Stimulated activated CD4-positive, alpha-beta T cell treated with anti-CD3 and anti-CD28 coated beads, Interleukin-15, amount 100 ng/mL, for 1 hour (primary cell): ENCODE data around the gene TPO.
"Not testable (repeated sequence)": the region's sequence is repeated elsewhere in the genome, so short reads cannot be mapped to it uniquely, and the experiment has no call there.

ENCODE experiments used
- DNase-seq, 2 donors: peaks; one replicate each; pipeline ENCODE4 v3.0.0-alpha.2; 2020; ENCODE audit warnings: low read depth in 1 of 2, low spot score in 1 of 2

Gene TPO

DNA sequence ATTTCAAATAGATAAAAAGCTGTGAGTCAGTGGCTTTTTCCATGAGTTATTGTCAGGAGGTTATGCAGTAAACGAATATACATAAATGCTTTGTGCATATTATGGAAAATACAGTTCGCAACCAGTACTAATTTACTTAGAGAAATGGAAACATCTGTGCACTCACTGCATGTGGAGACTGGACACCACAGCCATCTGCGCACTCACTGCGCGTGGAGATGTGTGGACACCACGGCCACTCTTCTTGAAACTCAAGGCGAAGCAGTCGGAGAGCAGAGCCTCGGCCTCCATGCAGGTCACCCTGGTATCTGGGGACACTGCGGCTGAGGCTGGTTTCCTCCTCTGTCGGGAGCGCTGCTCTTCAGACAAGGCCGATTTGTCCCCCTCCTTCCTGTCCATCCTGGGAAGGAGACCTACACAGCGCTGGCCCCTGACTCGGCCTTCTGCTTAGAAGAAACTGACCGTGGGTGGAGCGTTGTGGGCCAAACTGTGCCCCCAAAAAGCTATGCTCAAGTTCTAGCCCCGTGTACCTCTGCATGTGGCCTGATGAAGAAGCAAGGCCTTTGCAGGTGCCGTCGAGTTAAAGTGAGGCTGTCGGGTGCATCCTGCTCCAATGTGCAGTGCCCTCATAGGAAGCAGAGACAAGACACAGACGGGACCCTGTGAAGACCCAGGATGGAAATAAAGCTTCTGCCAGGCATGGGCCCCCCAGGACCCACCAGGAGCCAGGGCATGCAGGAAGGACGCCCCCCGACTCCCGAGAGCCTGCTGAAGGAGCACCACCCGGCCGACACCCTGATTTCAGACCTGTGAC, 88.0 kb downstream of the TPO start:
- DNase-seq: no peak

DNA sequence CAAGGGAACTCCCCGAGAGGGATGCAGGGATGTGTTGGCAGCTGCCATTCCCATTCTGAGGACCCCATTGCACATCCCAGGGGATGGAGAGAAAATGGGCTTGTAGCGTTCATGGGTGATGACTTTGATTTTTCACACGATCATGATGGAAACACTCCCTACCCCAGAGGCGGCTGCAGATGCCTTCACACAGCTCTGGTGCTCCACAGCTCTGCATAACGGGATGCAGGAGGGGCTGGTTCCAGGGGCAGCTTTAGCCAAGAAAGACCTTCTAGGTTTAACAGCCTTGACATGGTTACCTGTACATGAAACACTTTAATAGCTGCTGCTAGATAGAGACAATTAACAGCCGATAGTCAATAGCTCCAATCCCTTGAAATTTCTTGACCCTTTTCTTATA, 88.7 kb downstream of the TPO start:
- no peak for DNase-seq

DNA sequence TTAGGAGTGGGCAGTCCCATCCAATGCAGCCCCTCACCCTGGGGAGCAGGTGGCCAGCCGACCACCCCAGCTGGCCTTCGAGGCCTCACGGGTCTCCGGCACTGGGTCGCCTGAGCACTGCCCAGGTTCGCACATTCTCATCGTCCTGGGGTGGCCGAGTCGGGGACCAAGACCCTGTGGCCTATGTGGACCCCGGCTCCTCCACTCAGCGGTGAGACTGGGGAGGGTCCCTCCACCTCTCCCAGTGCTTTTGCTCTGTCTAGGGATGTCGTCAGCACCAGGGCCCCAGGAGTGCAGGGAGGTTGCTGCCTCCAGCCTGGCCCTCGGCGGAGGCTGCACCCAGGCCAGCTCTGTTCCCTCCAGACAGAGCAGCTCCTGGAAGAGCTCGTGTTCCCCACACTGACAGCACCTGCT, 89.6 kb downstream of the TPO start:
- DNase-seq: no peak

DNA sequence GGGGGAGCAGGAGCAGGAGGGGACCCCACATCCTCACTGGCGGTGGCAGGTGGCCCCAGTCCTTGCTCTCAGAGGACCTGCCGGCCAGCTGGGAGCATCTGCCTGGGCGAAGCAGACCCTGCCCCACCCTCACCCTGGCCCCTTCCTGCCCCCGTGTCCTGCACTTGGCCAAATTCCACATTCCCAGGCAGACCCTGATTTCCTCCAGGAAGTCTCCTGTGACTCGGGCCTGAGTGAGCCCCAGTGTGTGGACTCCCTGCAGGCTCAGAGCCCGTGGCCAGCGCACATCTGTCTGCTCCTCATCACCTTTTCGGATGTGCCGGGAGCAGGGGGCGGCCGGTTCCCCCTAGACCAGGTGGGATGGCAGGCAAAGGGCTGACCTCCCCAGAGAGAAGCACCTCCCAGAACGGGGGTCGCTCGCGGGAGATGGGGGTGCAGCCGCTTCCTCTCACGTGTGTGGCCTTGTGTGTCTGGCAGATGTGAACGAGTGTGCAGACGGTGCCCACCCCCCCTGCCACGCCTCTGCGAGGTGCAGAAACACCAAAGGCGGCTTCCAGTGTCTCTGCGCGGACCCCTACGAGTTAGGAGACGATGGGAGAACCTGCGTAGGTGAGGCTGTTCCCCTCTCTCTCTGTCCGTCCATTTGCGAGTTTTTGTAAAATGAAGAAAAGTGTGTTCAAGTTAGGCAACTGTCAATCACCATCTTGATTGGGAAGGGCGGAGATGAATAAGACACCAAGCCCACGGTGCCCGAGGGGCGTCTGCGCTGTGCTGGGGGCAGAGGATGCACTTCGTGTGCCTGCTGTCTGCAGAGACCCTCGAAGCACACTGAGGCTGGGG, 90.4 kb downstream of the TPO start:
- no peak for DNase-seq

DNA sequence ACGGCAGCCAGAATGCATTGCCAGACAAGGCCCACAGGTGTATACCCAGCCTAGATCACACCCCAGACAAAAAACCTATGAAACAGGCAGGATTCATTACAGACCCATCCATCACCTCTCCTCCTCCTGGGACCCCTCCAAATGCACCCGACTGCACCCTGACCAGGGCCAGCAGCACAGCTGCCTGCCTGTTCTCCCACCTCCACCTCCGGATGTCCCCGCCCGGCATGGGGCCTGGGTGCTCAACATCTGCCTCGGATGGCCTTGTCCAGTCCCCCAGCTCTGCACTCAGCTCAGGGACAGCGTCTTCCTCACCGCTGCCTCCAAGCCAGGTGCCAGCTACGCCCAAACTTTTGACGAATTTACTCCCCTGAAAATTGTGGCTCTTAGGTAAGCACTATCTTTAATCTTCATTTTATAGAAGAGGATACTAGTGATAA, 91.1 kb downstream of the TPO start:
- no peak for DNase-seq

DNA sequence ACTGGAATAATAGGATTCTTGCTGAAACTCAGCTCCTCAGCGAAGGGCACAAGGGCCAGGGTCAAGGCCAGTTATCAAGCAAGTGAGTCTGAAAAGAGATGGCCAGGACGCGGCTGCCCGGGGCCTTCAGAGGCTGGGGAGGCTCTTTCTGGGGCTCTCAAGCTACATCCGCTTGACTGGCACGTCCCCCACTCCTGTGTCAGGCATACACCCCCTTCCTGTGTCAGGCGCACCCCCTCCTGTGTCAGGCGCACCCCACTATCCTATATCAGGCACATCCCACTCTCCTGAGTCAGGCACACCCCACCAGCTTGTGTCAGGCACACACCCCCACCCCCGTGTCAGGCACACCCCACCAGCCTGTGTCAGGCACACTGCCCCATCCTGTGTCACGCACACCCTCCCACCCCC, 91.8 kb downstream of the TPO start:
- DNase-seq: no peak

DNA sequence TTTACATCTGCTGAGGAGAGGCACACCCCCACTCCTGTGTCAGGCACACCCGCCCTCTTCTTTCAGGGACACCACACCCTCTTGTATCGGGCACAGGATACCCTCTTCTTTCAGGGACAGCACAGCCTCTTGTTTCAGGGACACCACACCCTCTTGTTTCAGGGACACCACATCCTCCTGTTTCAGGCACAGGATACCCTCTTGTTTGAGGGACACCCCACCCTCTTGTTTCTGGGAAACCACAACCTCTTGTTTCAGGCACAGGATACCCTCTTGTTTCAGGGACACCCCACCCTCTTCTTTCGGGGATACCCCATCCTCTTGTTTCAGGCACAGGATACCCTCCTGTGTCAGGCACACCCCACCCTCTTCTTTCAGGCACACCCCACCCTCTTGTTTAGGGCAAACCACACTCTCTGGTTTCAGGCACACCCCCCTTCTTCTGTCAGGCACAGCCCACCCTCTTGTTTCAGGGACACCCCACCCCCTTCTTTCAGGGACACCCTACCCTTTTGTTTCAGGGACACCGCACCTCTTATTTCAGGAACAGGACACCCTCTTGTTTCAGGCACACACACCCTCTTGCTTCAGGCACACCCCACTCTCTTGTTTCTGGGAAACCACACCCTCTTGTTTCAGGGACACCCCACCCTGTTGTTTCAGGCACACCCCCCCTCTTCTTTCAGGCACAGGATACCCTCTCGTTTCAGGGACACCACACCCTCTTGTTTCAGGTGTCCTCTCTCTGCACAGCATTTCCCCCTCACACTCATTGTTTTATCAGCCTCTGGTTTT, 96.2 kb downstream of the TPO start:
- no peak for DNase-seq

DNA sequence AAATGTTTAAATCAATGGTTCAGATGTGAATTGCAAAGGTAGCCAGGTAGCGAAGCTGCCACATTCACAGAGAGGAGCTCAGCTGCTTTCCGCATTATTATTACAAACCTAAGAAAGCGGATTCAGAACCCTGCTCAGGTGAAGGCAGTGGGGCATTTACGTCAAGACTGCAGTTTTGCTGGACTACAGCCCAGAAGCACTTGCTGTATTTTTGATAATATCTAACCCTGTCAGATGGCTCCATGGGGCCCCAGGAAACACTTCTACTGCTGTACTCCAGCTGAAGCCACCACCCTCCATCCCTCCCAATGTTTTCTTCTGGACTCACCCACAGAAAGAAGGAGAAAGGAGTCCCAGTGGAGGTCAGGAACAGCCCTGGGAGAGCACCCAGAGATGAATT, 96.9 kb downstream of the TPO start:
- no peak for DNase-seq

DNA sequence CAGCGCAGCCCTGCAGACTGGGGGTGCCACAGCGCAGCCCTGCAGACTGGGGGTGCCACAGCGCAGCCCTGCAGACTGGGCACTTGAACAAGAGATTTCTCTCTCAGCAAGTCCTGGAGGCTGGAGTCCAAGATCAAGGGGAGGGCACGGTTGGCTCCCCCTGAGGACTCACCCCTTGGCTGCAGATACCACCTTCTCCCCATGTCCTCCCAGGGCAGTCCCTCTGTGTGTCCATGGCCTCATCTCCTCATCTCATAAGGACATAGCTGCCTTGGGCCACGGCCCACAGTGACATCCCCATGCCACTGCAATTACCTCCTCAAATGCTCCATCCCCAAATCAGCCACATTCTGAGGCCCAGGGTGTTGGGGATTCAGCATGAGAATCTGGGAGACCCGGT, 98.2 kb downstream of the TPO start:
- DNase-seq: no peak

DNA sequence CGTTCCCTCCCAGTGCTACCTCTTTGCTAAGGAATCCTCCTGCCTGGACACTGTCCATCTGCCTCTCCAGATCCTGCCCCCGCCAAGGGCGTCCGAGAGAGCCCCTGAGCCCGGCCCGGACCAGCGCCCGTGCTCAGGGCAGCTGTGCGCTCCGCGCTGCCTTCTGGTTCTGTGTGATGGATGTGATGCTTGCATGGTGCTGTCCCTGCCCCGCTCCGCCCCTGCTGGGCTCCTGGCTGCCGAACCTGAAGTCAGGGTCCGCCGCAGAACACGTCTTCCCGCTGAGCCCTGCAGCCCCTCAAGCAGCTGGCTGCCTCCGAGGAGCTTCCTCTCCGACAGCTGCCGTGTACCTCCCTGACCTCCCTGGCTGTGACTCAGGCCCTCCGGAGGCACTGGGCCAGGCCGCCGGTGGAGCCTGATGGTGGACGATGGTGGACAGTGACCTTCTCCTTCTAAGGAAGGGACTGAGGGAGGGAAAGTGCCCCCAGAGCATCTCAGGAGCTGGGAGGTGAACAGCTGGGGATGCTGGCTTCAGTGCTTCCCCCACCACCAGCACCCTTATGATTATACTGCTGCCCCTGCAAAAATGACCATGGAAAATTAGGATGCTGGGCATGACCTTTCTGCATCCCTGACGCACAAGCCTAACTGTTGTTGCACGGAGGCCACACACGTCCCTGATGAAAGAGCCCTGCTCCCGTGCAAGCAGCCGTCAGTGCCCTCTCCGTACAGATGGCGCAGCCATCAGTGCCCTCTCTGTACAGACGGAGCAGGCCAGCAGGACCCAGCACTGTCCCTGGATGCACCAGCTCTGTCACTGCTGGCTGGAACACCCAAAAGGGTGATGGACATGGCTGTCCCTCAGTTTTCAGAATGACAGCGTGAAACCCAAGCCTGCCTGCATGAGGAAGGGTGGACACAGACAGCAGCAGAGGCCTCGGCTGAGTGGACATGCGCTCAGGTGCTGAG, 99.3 kb downstream of the TPO start:
- no peak for DNase-seq

DNA sequence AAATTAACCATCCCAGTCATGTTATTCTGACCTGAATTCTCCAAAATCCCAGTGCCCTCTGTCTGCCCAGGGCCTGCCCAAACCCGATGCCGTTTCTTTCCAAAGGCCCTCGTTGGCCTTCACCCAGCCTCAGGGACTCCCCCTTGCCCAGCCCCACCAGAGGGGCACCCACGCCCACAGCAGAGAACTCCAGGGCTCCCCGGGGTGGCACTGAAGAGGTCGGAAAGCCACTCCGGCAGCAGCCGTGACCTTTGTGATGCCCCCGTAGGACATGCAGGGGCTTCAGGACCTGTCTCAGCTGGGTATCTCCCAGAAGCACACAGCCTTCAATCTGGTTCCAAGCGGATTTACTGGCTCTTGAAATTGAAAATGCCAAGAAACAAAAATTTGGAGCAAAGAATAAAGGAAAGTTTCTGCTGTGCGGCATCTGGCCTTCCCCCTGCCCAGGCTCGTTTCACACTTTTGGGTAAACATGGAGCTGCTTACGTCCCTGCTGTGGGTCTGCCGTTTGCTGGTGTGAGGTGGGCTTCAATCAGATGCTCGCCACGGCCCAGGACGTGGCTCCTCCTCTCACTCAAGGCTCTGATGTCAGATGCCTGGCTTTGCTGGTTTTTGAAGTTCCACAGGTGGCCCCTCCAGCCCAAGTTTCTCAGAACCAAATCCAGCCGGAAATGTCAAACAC, 101.3 kb downstream of the TPO start:
- no peak for DNase-seq

DNA sequence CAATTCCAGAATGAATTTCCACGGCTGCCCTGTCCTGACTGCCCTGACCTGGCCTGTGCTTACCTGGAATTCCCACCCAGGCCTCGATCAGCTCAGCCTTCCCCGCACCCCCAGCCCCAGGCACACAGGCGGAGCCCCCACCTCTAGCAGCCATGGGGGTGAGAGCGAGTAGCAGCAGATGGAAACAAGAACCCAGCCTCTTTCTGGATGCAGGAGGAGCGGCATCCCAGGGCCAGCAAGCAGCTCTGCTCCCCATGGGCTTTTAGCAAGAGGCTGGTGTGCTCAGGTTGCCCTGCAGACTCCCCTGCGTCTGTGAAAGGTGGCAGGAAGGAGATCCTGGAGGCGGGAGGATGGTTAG, 101.8 kb downstream of the TPO start:
- DNase-seq: no peak

DNA sequence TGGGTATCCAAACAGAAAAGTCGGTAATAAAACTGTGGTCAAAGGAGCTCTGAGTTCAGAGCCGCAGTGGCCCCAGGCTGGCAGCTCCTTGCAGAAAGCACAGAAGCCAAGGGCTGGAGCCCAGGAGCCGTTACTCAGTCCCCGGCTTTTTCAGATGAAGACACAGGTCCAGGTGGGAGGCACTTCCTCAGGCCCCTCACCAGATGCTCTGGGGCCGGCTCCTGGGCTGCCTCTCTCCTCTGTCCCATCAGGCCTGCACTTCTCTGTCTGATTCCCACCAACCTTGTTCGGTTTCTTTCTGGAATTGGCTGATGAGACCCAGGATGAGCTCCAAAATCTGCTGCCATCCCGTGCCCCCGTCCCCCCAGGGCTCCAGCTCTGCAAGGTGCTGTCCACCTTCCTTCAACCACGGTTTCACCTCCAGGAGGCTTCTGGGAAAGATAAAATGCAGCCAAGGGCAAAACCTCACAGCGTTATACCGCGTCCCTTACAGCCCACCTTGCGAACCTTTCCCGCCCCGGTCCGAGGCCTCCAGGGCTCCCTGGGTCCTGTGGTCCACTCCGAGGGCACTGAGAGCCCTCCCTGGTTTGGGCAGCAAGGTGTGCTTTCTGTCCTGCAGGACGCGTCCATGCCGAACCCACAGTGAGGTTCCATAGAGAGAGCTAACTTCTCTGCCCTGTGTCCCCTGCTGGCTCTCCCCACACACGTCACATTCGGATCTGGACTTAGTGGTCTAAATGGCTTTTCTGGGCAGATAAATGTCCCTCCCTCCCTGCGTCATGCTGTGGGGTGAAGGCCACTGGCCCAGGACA, 102.9 kb downstream of the TPO start:
- no peak for DNase-seq

DNA sequence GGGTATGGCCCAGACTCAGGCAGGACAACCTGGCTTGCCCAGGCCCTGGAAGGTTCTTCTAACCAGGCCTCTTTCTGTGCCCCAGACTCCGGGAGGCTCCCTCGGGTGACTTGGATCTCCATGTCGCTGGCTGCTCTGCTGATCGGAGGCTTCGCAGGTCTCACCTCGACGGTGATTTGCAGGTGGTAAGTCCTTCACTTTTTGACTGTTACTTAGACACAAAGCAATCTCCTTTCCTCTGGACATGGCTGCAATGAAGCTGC, 103.5 kb downstream of the TPO start:
- DNase-seq: no peak

DNA sequence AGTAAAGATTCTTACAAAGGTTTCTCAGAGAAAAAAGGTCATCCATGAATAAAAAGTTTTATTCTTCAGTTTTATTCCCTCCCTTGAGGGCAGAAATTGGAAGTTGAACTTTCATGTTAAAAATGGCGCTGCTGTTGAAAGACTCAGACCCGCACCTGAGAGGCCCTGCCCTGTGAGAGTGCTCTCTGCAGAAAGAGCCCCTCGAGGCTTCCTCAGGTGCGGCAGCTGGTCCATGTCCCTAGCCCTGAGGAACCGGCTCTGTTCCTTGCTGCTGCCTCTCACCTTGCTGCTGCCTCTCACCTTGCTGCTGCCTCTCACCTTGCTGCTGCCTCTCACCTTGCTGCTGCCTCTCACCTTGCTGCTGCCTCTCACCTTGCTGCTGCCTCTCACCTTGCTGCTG, 104.0 kb downstream of the TPO start:
- DNase-seq: not testable (repeated sequence)

DNA sequence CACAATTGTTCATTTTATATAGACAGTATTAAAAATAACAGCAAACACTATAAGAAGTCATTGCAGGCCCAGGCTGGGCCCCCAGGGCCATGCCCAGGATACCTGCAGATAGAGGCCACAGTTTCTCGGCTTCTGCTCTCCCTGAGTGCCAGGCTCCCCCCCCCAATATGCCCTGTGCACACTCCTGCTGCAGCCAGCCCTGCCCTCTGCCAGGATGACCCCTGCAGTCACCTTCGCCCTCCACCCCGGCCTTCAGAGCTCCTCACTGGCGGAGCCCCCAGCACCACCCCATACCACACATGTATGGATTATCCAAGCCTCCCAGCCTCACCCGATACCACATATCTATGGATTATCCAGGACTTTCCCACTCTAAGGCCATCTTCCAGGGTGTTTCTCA, 104.5 kb downstream of the TPO start:
- DNase-seq: no peak

DNA sequence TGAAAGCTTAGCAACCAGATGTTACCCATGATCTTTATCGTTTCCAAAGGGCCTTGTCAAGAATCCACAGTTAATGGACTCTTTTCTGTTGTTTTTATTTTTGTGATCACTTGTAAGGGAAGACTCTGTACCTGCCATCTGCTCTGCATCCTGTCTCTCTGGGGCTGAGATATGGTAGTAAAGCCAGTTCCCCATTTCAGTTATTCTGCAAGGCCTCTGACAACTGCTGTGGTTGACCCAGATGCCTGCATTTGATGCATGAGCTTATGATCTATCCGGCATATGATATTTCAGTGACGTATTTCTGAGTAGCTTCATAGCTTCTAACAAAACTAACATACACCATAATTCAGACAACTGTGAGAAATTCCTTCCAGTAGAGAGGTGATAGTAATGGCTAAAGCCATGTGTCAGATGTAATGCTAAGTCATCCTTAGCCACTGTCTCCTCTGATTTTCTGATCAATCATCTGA, 105.1 kb downstream of the TPO start:
- DNase-seq: no peak

DNA sequence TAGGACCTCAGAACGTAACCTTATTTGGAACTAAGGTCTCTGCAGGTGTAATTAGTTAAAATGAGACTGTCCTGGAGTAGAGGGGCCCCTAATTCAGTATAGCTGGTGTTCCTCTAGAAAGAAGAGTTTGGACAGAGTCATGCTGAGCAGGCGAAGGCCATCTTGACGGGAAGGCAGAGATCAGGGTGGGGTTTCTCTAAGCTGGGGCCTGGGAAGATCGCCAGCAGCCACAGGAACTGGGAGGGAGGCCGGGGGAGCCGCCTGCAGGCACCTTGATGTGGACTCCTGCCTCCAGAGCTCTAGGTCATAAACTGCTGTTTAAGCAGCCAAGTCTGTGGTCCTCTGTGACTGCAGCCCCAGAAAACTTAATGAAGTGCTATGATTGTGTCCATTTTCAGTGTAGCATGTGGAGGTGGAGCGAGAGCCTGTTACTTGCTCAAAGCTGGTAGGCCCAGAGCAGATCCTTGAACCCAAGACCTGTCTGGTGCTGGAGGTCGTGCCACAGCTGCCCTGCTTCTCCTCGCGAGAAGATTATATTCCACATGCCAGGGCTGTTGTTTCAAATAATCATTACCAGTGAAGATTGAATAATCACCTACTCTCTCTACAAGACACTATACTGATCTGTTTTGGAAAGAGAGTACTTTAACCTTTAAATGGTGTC, 105.7 kb downstream of the TPO start:
- no peak for DNase-seq
